Measurements from ENCODE around the gene B9D2. TPM values are rescaled to one million over a fixed set of nuclear protein-coding genes. Genes with fewer than 3 reads are reported as not detected.

The B9D2 gene
- total RNA-seq, 1 donor from 2014 or later, result 1.1 TPM

DNA sequence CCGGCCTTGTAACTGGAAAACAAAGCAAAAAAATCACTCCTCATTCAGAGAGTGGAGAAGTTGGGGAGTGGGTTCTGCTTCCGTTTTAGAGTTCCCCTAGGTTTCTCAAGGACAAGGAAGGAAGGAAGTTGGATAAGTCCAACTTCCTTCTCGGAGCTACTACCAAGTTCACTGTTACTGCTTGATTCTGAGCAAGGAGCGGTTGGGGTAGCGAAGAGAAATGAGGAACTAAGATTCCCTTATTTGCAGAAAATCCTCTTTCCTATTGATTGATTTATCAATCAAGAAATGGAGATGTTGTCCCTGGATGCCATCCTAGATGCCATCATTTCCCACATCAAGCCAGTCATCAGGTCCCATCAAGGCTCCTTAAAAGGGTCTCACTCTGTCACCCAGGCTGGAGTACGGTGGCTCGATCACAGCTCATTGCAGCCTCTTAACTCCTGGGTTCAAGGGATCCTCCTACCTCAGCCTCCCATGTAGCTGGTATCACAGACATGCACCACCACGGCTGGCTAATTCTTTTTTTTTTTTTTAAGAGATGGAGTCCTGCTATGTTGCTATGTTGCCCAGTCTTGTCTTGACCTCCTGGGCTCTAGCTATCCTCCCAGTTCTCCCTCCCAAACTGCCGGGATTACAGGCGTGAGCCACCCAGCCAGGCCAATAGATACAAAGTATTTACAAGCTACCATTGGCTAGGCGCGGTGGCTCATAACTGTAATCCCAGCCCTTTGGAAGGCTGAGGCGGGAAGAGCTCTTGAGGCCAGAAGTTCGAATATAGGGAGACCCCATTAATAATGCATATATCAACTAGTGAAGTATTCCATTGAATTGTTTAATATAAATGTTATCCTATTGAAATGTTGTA lies 809 bp upstream of the B9D2 start:
- no peak for FAIRE-seq
- TF ChIP-seq, protein P1, sequence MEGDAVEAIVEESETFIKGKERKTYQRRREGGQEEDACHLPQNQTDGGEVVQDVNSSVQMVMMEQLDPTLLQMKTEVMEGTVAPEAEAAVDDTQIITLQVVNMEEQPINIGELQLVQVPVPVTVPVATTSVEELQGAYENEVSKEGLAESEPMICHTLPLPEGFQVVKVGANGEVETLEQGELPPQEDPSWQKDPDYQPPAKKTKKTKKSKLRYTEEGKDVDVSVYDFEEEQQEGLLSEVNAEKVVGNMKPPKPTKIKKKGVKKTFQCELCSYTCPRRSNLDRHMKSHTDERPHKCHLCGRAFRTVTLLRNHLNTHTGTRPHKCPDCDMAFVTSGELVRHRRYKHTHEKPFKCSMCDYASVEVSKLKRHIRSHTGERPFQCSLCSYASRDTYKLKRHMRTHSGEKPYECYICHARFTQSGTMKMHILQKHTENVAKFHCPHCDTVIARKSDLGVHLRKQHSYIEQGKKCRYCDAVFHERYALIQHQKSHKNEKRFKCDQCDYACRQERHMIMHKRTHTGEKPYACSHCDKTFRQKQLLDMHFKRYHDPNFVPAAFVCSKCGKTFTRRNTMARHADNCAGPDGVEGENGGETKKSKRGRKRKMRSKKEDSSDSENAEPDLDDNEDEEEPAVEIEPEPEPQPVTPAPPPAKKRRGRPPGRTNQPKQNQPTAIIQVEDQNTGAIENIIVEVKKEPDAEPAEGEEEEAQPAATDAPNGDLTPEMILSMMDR (IDR thresholded peaks at IDR 0.05; ENCODE audit: insufficient read depth, low read length, severe bottlenecking), result no peak
- Histone ChIP-seq H3K36me3 (ENCODE audit: control insufficient read depth, insufficient read depth, low read length) (no peaks in the 10 kb centered on the region), H3K4me3 (ENCODE audit: low read depth, low read length) (peak overlapping the region; percentile 78), H3K27me3 (ENCODE audit: control insufficient read depth, insufficient read depth, low read length) (no peaks in the 10 kb centered on the region)
- no peak for DNase-seq (ENCODE audit: low read depth)

DNA sequence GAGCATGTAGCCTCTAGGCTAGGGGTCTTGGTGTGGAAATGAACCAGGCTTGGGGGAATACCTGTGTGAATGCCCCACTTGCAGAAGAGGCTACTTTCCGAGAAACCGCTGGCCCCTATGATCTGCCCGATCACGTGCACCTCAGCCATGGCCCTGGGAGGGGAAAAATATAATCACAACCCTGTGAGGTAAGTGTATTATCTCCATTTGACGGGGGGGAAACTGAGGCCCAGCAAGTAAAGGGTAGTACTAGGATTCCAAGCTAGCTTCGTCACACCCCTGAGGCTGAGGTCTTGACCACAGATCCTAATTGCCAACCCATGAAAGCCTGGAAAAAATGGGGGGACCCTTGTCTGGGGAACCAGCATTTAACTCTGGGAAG lies 587 bp downstream of the B9D2 start:
- no peaks in the 10 kb centered on the region for H3K36me3 ChIP-seq (ENCODE audit: control insufficient read depth, insufficient read depth, low read length)
- no peak for FAIRE-seq
- DNase-seq (ENCODE audit: low read depth), result no peak
- no peaks in the 10 kb centered on the region for H3K27me3 ChIP-seq (ENCODE audit: control insufficient read depth, insufficient read depth, low read length)
- TF ChIP-seq, protein P1 (IDR thresholded peaks at IDR 0.05; ENCODE audit: insufficient read depth, low read length, severe bottlenecking), result no peak
- peak overlapping the region; percentile 78 for H3K4me3 ChIP-seq (ENCODE audit: low read depth, low read length)

DNA sequence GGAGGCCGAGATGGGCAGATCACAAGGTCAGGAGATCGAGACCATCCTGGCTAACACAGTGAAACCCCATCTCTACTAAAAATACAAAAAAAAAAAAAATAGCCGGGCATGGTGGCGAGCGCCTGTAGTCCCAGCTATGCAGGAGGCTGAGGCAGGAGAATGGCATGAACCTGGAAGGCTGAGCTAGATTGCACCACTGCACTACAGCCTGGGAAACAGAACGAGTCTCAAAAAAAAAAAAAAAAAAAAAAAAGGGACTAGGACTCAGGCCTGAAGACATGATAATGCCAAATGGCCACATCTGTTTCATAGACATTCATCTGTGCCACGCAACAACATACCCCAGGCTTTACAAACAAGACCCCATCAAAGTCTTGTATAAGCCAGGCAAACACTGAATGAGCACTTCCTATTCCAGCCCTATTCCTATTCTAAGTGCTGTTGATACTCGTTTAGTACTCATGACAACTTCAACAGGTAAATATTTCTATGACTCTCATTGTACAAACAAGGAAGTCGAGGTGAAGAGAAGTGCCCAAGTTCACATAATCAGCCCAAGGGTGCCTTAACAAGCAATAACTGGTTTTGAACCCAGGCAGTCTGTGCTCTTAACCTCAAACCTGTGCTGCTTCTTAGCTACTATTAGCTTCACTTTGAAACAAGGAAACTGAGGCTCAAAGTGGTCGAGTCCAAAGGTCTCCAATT lies 1.7 kb downstream of the B9D2 start:
- Histone ChIP-seq H3K4me3 (ENCODE audit: low read depth, low read length) (no peak overlapping the region), H3K36me3 (ENCODE audit: control insufficient read depth, insufficient read depth, low read length) (no peaks in the 10 kb centered on the region), H3K27me3 (ENCODE audit: control insufficient read depth, insufficient read depth, low read length) (no peaks in the 10 kb centered on the region)
- DNase-seq (ENCODE audit: low read depth) (peak; percentile 91), FAIRE-seq (no peak)
- TF ChIP-seq, protein P1 (IDR thresholded peaks at IDR 0.05; ENCODE audit: insufficient read depth, low read length, severe bottlenecking), result no peak

DNA sequence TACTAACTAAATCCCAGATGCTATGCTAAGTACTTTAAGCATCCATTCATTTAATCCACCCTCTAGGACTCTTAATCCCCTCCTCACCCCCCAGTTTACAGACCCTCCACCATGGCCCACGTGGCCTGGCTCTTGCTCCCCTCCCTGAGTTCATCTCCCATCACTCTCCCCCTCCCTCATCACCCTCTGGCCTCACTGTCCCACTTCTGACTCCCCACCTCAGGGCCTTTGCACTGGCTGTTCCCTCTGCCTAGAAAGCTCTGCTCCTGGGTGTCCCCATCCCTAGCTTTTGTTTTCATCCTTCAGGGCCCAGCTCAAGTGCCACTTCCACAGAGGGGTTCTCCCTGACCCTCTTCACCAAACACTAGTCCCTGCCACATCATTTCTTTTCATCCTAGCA lies 4.2 kb downstream of the B9D2 start:
- no peak for FAIRE-seq
- Histone ChIP-seq H3K27me3 (ENCODE audit: control insufficient read depth, insufficient read depth, low read length) (no peaks in the 10 kb centered on the region), H3K4me3 (ENCODE audit: low read depth, low read length) (no peak overlapping the region), H3K36me3 (ENCODE audit: control insufficient read depth, insufficient read depth, low read length) (no peaks in the 10 kb centered on the region)
- TF ChIP-seq, protein P1 (IDR thresholded peaks at IDR 0.05; ENCODE audit: insufficient read depth, low read length, severe bottlenecking), result no peak
- DNase-seq (ENCODE audit: low read depth), result no peak

DNA sequence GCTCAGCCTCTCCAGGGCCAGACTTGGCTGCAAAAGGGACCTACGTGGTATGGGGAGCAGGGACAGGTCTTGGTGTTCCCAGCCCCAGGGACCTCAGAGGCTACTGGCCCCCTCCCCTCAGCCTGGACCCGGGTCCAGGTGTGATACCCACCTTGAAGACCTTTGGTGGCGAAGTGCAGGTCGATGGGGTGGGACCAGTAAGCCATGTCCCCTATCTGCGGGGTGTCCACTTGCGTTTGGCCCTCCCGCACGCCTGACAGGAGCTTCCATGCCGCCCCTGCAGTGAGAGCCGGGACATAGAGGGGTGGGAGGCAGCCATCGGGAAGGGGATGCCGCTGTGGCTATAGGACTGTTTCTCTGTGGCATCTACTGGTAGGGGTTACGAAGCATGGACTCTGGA lies 6.2 kb downstream of the B9D2 start:
- DNase-seq (ENCODE audit: low read depth) (no peak), FAIRE-seq (no peak)
- Histone ChIP-seq H3K36me3 (ENCODE audit: control insufficient read depth, insufficient read depth, low read length) (no peaks in the 10 kb centered on the region), H3K4me3 (ENCODE audit: low read depth, low read length) (no peak overlapping the region), H3K27me3 (ENCODE audit: control insufficient read depth, insufficient read depth, low read length) (no peaks in the 10 kb centered on the region)
- TF ChIP-seq, protein P1 (IDR thresholded peaks at IDR 0.05; ENCODE audit: insufficient read depth, low read length, severe bottlenecking), result no peak
